ENCODE measurements around the gene LSAMP.

The LSAMP gene

DNA sequence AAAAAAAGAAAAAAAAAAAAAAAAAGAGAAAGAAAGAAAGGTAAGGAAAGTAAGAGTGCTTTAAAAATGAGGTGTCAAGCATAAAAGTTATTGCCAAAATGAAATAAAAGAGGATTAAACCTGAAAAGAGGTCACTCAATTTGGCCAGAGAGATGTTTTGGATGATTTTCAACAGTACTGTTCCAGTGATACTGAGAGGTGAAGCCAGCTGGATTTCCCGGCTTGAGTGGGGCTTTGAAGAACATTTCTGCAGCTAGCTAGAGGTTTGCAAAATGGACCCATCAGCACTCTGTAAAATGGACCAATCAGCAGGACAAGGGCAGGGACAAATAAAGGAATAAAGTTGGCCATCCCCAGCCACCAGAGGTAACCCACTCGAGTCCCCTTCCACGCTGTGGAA, 128.5 kb downstream of the LSAMP start:
- no peak overlapping the region for H3K4me3 ChIP-seq (ENCODE audit: control insufficient read depth, low read depth, low read length)
- no peak for DNase-seq (ENCODE audit: low read depth)
- TF ChIP-seq, protein P1, sequence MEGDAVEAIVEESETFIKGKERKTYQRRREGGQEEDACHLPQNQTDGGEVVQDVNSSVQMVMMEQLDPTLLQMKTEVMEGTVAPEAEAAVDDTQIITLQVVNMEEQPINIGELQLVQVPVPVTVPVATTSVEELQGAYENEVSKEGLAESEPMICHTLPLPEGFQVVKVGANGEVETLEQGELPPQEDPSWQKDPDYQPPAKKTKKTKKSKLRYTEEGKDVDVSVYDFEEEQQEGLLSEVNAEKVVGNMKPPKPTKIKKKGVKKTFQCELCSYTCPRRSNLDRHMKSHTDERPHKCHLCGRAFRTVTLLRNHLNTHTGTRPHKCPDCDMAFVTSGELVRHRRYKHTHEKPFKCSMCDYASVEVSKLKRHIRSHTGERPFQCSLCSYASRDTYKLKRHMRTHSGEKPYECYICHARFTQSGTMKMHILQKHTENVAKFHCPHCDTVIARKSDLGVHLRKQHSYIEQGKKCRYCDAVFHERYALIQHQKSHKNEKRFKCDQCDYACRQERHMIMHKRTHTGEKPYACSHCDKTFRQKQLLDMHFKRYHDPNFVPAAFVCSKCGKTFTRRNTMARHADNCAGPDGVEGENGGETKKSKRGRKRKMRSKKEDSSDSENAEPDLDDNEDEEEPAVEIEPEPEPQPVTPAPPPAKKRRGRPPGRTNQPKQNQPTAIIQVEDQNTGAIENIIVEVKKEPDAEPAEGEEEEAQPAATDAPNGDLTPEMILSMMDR (conservative IDR thresholded peaks at IDR 0.05; ENCODE audit: control insufficient read depth, insufficient read depth, low read depth, low read length) = no peak

DNA sequence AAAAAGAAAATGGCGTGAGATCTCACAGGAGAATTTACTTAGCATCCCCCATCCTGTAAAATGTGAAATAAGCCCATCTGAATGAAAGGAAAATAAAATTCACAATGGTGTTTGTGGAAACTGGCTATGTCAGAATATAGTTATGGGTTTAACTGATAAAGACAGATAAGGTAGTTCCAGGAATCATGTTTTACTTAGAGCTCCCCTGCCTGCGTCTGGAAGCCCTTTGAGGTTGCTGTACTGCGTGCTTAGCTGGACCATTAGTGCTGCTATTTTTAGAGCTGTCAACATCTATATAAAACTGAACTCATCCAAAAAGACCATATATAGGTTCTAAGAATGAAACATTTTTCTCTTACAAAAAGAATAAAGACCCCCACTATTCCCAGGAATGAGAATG, 130.8 kb downstream of the LSAMP start:
- no peak overlapping the region for H3K4me3 ChIP-seq (ENCODE audit: control insufficient read depth, low read depth, low read length)
- TF ChIP-seq, protein P1 (conservative IDR thresholded peaks at IDR 0.05; ENCODE audit: control insufficient read depth, insufficient read depth, low read depth, low read length) = no peak
- DNase-seq (ENCODE audit: low read depth) = no peak

DNA sequence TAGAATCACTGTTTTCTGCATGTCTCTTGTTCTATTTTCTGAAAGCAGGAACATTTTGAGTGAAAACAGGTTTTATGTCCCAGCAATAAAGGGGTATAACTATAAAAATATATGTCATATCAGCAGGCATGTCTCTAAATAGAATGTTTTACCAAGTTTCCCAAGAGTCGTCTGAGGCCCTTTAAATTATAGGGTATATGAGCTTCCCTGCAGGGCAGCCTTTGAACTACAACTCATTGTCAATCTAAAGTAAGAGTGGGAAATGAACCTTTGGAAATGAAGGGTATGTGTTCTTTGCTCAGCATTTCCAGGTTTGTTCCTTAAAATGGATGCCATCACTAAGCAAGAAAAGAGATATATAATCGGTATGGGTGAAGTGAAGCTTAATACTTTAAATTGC, 138.6 kb downstream of the LSAMP start:
- DNase-seq (ENCODE audit: low read depth) = no peak
- TF ChIP-seq, protein P1 (conservative IDR thresholded peaks at IDR 0.05; ENCODE audit: control insufficient read depth, insufficient read depth, low read depth, low read length) = no peak
- H3K4me3 ChIP-seq (ENCODE audit: control insufficient read depth, low read depth, low read length) = no peak overlapping the region

DNA sequence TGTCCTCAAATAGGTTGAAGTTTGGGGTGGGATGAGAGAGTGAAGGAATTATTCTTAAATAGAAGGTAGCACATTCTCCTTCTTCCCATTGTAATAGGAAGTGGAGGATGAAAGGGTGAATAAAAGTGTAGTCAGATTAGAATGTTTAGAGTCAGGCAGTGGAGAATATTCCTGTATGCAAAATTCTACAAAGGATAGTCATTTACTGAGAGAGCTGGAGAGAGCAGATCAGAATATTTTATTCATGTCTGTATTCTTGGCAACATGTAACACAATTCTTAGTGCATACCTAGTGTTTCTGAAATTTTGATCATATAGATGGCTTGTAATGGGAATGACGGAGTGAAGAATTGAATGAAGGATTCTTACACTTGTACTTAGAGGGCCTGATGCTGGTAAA, 139.1 kb downstream of the LSAMP start:
- no peak for DNase-seq (ENCODE audit: low read depth)
- no peak overlapping the region for H3K4me3 ChIP-seq (ENCODE audit: control insufficient read depth, low read depth, low read length)
- TF ChIP-seq, protein P1 (conservative IDR thresholded peaks at IDR 0.05; ENCODE audit: control insufficient read depth, insufficient read depth, low read depth, low read length) = no peak

DNA sequence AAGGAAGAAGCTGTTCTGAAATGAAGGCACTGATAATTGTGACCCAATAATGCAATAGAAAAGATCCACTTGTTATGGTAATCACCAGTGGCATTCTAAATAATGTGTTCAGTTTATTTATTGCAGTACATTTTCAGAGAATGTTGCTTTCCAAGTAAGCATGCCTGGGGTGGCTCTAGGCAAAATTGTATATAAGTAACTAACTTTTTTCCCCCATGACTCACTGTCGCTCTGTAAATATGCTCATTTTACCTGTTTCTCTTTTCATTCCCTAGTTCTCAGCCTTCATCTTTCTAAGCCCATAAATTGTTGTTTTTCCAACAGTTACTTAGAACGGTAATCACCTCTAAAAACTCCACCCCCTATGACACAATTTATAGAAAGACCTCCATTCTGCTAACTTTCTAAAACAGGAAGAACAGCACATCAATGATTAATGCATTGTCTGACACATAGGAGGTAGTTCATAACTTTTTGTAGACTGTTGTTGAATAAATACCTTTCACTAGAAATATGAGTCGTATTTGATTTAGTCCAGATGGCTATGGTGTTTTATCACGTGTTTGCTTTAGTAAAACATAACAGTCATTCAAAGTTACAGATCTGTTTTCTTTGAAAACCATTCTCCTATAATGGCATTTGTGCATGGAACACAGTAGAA, 143.1 kb downstream of the LSAMP start:
- peak; percentile 36 for DNase-seq (ENCODE audit: low read depth)
- TF ChIP-seq, protein P1 (conservative IDR thresholded peaks at IDR 0.05; ENCODE audit: control insufficient read depth, insufficient read depth, low read depth, low read length) = no peak
- H3K4me3 ChIP-seq (ENCODE audit: control insufficient read depth, low read depth, low read length) = no peak overlapping the region

DNA sequence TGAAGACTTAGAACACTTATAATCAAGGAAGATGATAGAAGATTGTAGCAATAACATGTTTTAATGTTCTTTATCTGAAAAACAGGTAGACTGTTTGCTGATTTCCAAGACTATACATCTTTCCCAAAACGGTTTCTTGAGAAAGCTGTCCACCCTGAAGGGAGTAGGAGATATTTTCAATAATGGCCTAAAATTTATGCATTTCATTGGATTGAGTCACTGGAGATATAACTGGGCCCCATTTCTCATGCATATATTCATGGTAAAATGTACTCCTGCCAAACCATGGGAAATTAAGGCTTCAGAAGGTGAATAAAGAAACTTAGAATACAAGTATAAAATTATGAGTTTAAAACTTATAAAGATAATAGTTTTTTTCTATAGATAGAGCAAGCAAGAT, 143.9 kb downstream of the LSAMP start:
- H3K4me3 ChIP-seq (ENCODE audit: control insufficient read depth, low read depth, low read length) = no peak overlapping the region
- TF ChIP-seq, protein P1 (conservative IDR thresholded peaks at IDR 0.05; ENCODE audit: control insufficient read depth, insufficient read depth, low read depth, low read length) = no peak
- no peak for DNase-seq (ENCODE audit: low read depth)

DNA sequence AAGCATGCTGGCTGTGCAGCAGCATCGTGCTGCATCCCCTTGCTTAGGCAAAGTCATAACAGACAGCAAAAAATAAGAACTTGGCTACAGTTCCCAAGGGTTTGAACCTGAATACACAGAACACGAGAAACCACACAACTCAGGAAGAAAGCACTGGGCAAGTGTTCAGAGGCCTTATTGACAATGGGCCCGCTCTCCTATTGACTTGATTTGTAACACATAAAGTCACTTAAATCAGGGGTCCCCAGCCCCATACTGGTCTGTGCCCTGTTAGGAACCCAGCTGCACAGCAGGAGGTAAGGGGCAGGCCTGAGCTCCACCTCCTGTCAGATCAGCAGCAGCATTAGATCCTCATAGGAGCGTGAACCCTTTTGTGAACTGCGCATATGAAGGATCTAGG, 145.1 kb downstream of the LSAMP start:
- no peak overlapping the region for H3K4me3 ChIP-seq (ENCODE audit: control insufficient read depth, low read depth, low read length)
- TF ChIP-seq, protein P1 (conservative IDR thresholded peaks at IDR 0.05; ENCODE audit: control insufficient read depth, insufficient read depth, low read depth, low read length) = no peak
- DNase-seq (ENCODE audit: low read depth) = no peak
